NCI-H146 treated with DMSO at 0.1 percent for 48 hours (cell line): ENCODE data around the gene HOXC4.

Source experiments
- DNase-seq: peaks from one replicate; lab custom pipeline; 2025; ENCODE audit not compliant: unreplicated experiment; lab: John Stamatoyannopoulos, UW

The HOXC4 gene

GRCh38 chr12:54053751-54054741 is at the start of gene HOXC4:
HOXC4 (plus strand) TSS chr12:54053835; CDS start chr12:54053923, 88 bp downstream.
- no peak for DNase-seq

GRCh38 chr12:54004063-54004840 is 49.4 kb upstream of the HOXC4 start:
- DNase-seq, result no peak

GRCh38 chr12:54004841-54005530 is 48.6 kb upstream of the HOXC4 start:
- DNase-seq, result no peak

- no peak for DNase-seq
These were observed 48.1 kb upstream of the HOXC4 start for GRCh38 chr12:54005531-54005852.

GRCh38 chr12:54005853-54006558 is 47.6 kb upstream of the HOXC4 start:
- DNase-seq, result peak; percentile 49

- DNase-seq, result no peak
These were observed 46.9 kb upstream of the HOXC4 start for GRCh38 chr12:54006559-54007220.

GRCh38 chr12:54007538-54008259 is 45.9 kb upstream of the HOXC4 start:
- DNase-seq, result no peak

GRCh38 chr12:54008260-54008552 is 45.4 kb upstream of the HOXC4 start:
- no peak for DNase-seq

GRCh38 chr12:54009171-54010052 is 44.2 kb upstream of the HOXC4 start:
- DNase-seq, result no peak

- no peak for DNase-seq
These were observed 43.3 kb upstream of the HOXC4 start for GRCh38 chr12:54010053-54010971.

- no peak for DNase-seq
These were observed 42.5 kb upstream of the HOXC4 start for GRCh38 chr12:54010972-54011664.

- no peak for DNase-seq
These were observed 41.7 kb upstream of the HOXC4 start for GRCh38 chr12:54011665-54012532.

- no peak for DNase-seq
These were observed 40.8 kb upstream of the HOXC4 start for GRCh38 chr12:54012631-54013409.

GRCh38 chr12:54014377-54015017 is 39.1 kb upstream of the HOXC4 start:
- no peak for DNase-seq
